ENCODE results near the gene COBL. TPM values are rescaled to one million over a fixed set of nuclear protein-coding genes. Genes with fewer than 3 reads are reported as not detected.

The COBL gene
- total RNA-seq, 1 experiment from 2014 or later = 8.6 TPM

- Histone ChIP-seq H4K20me1 (ENCODE audit: low read length) (no peaks in the 10 kb centered on the region), H3K4me2 (ENCODE audit: low read length) (no peak overlapping the region), H3K9me3 (ENCODE audit: low read length) (no peaks in the 10 kb centered on the region), H3K4me1 (ENCODE audit: insufficient read depth, low read length) (peaks cover 8% of the 10 kb centered on the region), H2AFZ (ENCODE audit: low read length) (no peak overlapping the region), H3K36me3 (ENCODE audit: low read depth, low read length) (no peaks in the 10 kb centered on the region), H3K9me2 (replicated peaks; ENCODE audit: low read length) (no peaks in the 10 kb centered on the region), H3K79me2 (ENCODE audit: low read length) (no peaks in the 10 kb centered on the region), H3F3A (ENCODE audit: low read length, unreplicated experiment) (no peaks in the 10 kb centered on the region), H3K27ac (ENCODE audit: low read length) (no peak overlapping the region), H3K9ac (ENCODE audit: low read length) (no peak overlapping the region), H3K4me3 (ENCODE audit: low read length) (no peak overlapping the region), H3K27me3 (ENCODE audit: low read length) (no peaks in the 10 kb centered on the region)
- TF ChIP-seq CTCF (conservative IDR thresholded peaks at IDR 0.05; ENCODE audit: low read depth, low read length) (no peak), EZH2phosphoT487 (IDR thresholded peaks at IDR 0.05; ENCODE audit: borderline replicate concordance, low read length) (no peak), EZH2 (IDR thresholded peaks at IDR 0.05; ENCODE audit: low read length, unreplicated experiment) (no peak)
- BruUV-seq (replicated peaks) = no TSS peak
- ChIA-PET CTCF (no interaction called here), POLR2A (ENCODE audit: unreplicated experiment) (no interaction called here)
- DNase-seq (no peak), ATAC-seq (no peak)
- intact Hi-C loops (cut with micrococcal nuclease) = no loop called here
Measured at GRCh38 chr7:51128545-51129435, 187.8 kb downstream of the COBL start.

GRCh38 chr7:51127618-51127904 is 189.0 kb downstream of the COBL start:
- DNase-seq (no peak), ATAC-seq (no peak)
- no peak overlapping the region for H3K4me2 ChIP-seq (ENCODE audit: low read length)
- no peaks in the 10 kb centered on the region for H3K27me3 ChIP-seq (ENCODE audit: low read length)
- no peak overlapping the region for H3K27ac ChIP-seq (ENCODE audit: low read length)
- H2AFZ ChIP-seq (ENCODE audit: low read length) = no peak overlapping the region
- no TSS peak for BruUV-seq (replicated peaks)
- peaks cover 16% of the 10 kb centered on the region for H3K4me1 ChIP-seq (ENCODE audit: insufficient read depth, low read length)
- no peak overlapping the region for H3K9ac ChIP-seq (ENCODE audit: low read length)
- no peaks in the 10 kb centered on the region for H3F3A ChIP-seq (ENCODE audit: low read length, unreplicated experiment)
- no peaks in the 10 kb centered on the region for H3K36me3 ChIP-seq (ENCODE audit: low read depth, low read length)
- no peaks in the 10 kb centered on the region for H3K9me3 ChIP-seq (ENCODE audit: low read length)
- CTCF ChIA-PET = no interaction called here
- H3K79me2 ChIP-seq (ENCODE audit: low read length) = no peaks in the 10 kb centered on the region
- H3K4me3 ChIP-seq (ENCODE audit: low read length) = no peak overlapping the region
- H3K9me2 ChIP-seq (replicated peaks; ENCODE audit: low read length) = no peaks in the 10 kb centered on the region
- H4K20me1 ChIP-seq (ENCODE audit: low read length) = no peaks in the 10 kb centered on the region
- POLR2A ChIA-PET (ENCODE audit: unreplicated experiment) = no interaction called here
- TF ChIP-seq CTCF (conservative IDR thresholded peaks at IDR 0.05; ENCODE audit: low read depth, low read length) (no peak), EZH2phosphoT487 (IDR thresholded peaks at IDR 0.05; ENCODE audit: borderline replicate concordance, low read length) (no peak), EZH2 (IDR thresholded peaks at IDR 0.05; ENCODE audit: low read length, unreplicated experiment) (no peak)
- intact Hi-C loops (cut with micrococcal nuclease) = no loop called here

GRCh38 chr7:51126813-51127617 is 189.6 kb downstream of the COBL start:
- DNase-seq = no peak
- CTCF ChIA-PET = no interaction called here
- TF ChIP-seq CTCF (conservative IDR thresholded peaks at IDR 0.05; ENCODE audit: low read depth, low read length) (no peak), EZH2 (IDR thresholded peaks at IDR 0.05; ENCODE audit: low read length, unreplicated experiment) (no peak), EZH2phosphoT487 (IDR thresholded peaks at IDR 0.05; ENCODE audit: borderline replicate concordance, low read length) (no peak)

More at GRCh38 chr7:51126813-51127617, 189.6 kb downstream of the COBL start:
- no peak overlapping the region for H3K4me3 ChIP-seq (ENCODE audit: low read length)
- H3K79me2 ChIP-seq (ENCODE audit: low read length) = no peaks in the 10 kb centered on the region
- H3K36me3 ChIP-seq (ENCODE audit: low read depth, low read length) = no peaks in the 10 kb centered on the region
- no peaks in the 10 kb centered on the region for H3K27me3 ChIP-seq (ENCODE audit: low read length)
- no peak overlapping the region for H3K27ac ChIP-seq (ENCODE audit: low read length)
- H3K4me2 ChIP-seq (ENCODE audit: low read length) = no peak overlapping the region
- ATAC-seq = no peak
- peaks cover 16% of the 10 kb centered on the region for H3K4me1 ChIP-seq (ENCODE audit: insufficient read depth, low read length)
- no peaks in the 10 kb centered on the region for H3F3A ChIP-seq (ENCODE audit: low read length, unreplicated experiment)
- no peaks in the 10 kb centered on the region for H3K9me2 ChIP-seq (replicated peaks; ENCODE audit: low read length)
- no peaks in the 10 kb centered on the region for H3K9me3 ChIP-seq (ENCODE audit: low read length)
- no TSS peak for BruUV-seq (replicated peaks)
- POLR2A ChIA-PET (ENCODE audit: unreplicated experiment) = no interaction called here
- H4K20me1 ChIP-seq (ENCODE audit: low read length) = no peaks in the 10 kb centered on the region
- H2AFZ ChIP-seq (ENCODE audit: low read length) = no peak overlapping the region
- H3K9ac ChIP-seq (ENCODE audit: low read length) = no peak overlapping the region
- intact Hi-C loops (cut with micrococcal nuclease) = no loop called here

Data from PC-3 (cell line).